HepG2 (cell line): ENCODE results near the gene ZNG1A.
"Not testable (repeated sequence)": the region's sequence is repeated elsewhere in the genome, so short reads cannot be mapped to it uniquely, and the experiment has no call there.

Experiments
- AHR ChIP-seq: IDR thresholded peaks from 2 replicates; pipeline ENCODE4 v1.6.1; 2018; ENCODE audit warnings: missing genetic modification reagents, missing compliant biosample characterization
- DPF2 ChIP-seq: sonication (generic); formaldehyde crosslinking; IDR thresholded peaks from 2 replicates; pipeline ENCODE4 v1.4.0; 2020; ENCODE audit warnings: mild to moderate bottlenecking, low read depth, missing genetic modification reagents, borderline replicate concordance
- KAT7 ChIP-seq: IDR thresholded peaks from 2 replicates; pipeline ENCODE4 v1.6.1; 2018; ENCODE audit warnings: borderline replicate concordance, missing compliant biosample characterization
- PCBP2 ChIP-seq: fragments of 200-400 bp; formaldehyde crosslinking; optimal IDR thresholded peaks from 2 replicates; pipeline ENCODE3; 2018; ENCODE audit warnings: low read length, low read depth; ENCODE audit not compliant: poor library complexity, severe bottlenecking
- SP1 ChIP-seq, 2 experiments: fragments of 450-650 bp in 1 of 2; sonication (generic) in 1 of 2; formaldehyde crosslinking in 1 of 2; IDR thresholded peaks; 2 replicates each; pipeline versions ENCODE4 v1.4.0 to v1.6.1; 2016 to 2020; ENCODE audit warnings: missing genetic modification reagents in 1 of 2
- ZSCAN5A ChIP-seq: sonication (generic); formaldehyde crosslinking; IDR thresholded peaks from 2 replicates; pipeline ENCODE4 v1.8.0; 2022; ENCODE audit warnings: mild to moderate bottlenecking, missing genetic modification reagents, borderline replicate concordance

- TF ChIP-seq SP1 (IDR thresholded peaks at IDR 0.05); SP1 (CRISPR knock-in tag; IDR thresholded peaks at IDR 0.05); AHR (CRISPR knock-in tag); DPF2 (CRISPR knock-in tag); PCBP2; ZSCAN5A (CRISPR knock-in tag); KAT7 (CRISPR knock-in tag): not testable (repeated sequence)
These were observed 104.8 kb downstream of the ZNG1A start for GRCh38 chr9:73900-74525.
